Measurements from ENCODE around the gene CARHSP1. TPM values are rescaled to one million over a fixed set of nuclear protein-coding genes. Genes with fewer than 3 reads are reported as not detected.

The CARHSP1 gene
- total and polyA plus RNA-seq, 2 of the 4 experiments (the other 2 are of a cell fraction): 121 to 138 TPM

GRCh38 chr16:8812162-8812843, 56.5 kb downstream of the CARHSP1 start:
- H3K27ac ChIP-seq (ENCODE audit: insufficient read depth, low read length): no peak overlapping the region
- no peaks in the 10 kb centered on the region for H3K4me1 ChIP-seq (ENCODE audit: control insufficient read depth, insufficient read depth, low read length)
- H2BK120ac ChIP-seq (ENCODE audit: low read depth, low read length): no peak overlapping the region
- no peak overlapping the region for H3K4me2 ChIP-seq (ENCODE audit: low read depth, low read length)
- H3K27me3 ChIP-seq (ENCODE audit: control insufficient read depth, insufficient read depth, low read length): no peaks in the 10 kb centered on the region
- TF ChIP-seq MAFK (IDR thresholded peaks at IDR 0.05; ENCODE audit: low read depth, low read length) (no peak), CEBPB (IDR thresholded peaks at IDR 0.05; ENCODE audit: low read depth, low read length) (no peak), USF2 (IDR thresholded peaks at IDR 0.05; ENCODE audit: low read depth, low read length) (no peak), RCOR1 (IDR thresholded peaks at IDR 0.05; ENCODE audit: insufficient replicate concordance, low read length) (no peak), CTCF (conservative IDR thresholded peaks at IDR 0.05; ENCODE audit: low read depth, low read length) (no peak)
- in situ Hi-C loops (cut with MboI; ENCODE audit: low sequenced_read_pairs) (no loop called here), intact Hi-C loops (cut with micrococcal nuclease) (no loop called here), dilution Hi-C loops (cut with HindIII; ENCODE audit: low sequenced_read_pairs, unreplicated experiment) (no loop called here)
- H3K79me1 ChIP-seq (ENCODE audit: low read depth in 1 of 2, low read length in 2 of 2): peaks cover 46 to 50% of the 10 kb centered on the region in 2 experiments
- H3K14ac ChIP-seq (replicated peaks; ENCODE audit: low read depth, low read length): no peak overlapping the region
- H3K56ac ChIP-seq (ENCODE audit: extremely low read depth, insufficient read depth, low read length): no peak overlapping the region
- no peak overlapping the region for H4K8ac ChIP-seq (ENCODE audit: low read depth in 2 of 2, low read length in 2 of 2)
- H2AK5ac ChIP-seq (ENCODE audit: low read depth, low read length): no peak overlapping the region
- peaks cover 70% of the 10 kb centered on the region for H3K36me3 ChIP-seq (ENCODE audit: control insufficient read depth, insufficient read depth, low read length)
- no peak overlapping the region for H2AFZ ChIP-seq (replicated peaks; ENCODE audit: low read length, poor library complexity)
- H3K9ac ChIP-seq (ENCODE audit: low read depth, low read length): no peak overlapping the region
- H2BK5ac ChIP-seq (ENCODE audit: low read depth, low read length, poor library complexity, severe bottlenecking): no peak overlapping the region
- H3K18ac ChIP-seq (ENCODE audit: low read depth, low read length): no peak overlapping the region
- H4K91ac ChIP-seq (ENCODE audit: insufficient read depth, low read depth, low read length): no peak overlapping the region
- no peak overlapping the region for H2AK9ac ChIP-seq (replicated peaks; ENCODE audit: low read depth, low read length, poor library complexity)
- H3K9me1 ChIP-seq (ENCODE audit: insufficient read depth, low read length): no peaks in the 10 kb centered on the region
- ATAC-seq (ENCODE audit: low read depth): no peak
- POLR2A ChIA-PET (ENCODE audit: unreplicated experiment): no interaction called here
- peaks cover 20% of the 10 kb centered on the region for H4K20me1 ChIP-seq (ENCODE audit: insufficient read depth, low read length)
- BruUV-seq (replicated peaks): no TSS peak
- H2BK15ac ChIP-seq (ENCODE audit: low read depth, low read length): no peak overlapping the region
- no peak overlapping the region for H4K5ac ChIP-seq (ENCODE audit: low read depth, low read length)
- CTCF ChIA-PET: no interaction called here
- no peak overlapping the region for H3K23ac ChIP-seq (ENCODE audit: low read depth, low read length)
- DNase-seq: no peak
- no peak overlapping the region for H2BK20ac ChIP-seq (ENCODE audit: low read depth, low read length)
- no peak overlapping the region for H3K4ac ChIP-seq (ENCODE audit: low read depth, low read length)
- 74% methylated on average over 6 of the region's 12 CpGs; no CpG with 5 or more reads in 1 of the 2 experiments for WGBS, 2 experiments (ENCODE audit: extremely low coverage in 2 of 2, insufficient read length in 1 of 2)
- H3K4me3 ChIP-seq (ENCODE audit: insufficient read depth, low read depth, low read length): no peak overlapping the region
- H3K9me3 ChIP-seq (ENCODE audit: control insufficient read depth, insufficient read depth, low read length): no peaks in the 10 kb centered on the region
